NCI-H1105 treated with DMSO at 0.1 percent for 48 hours (cell line): ENCODE data around the gene CCDC54.
A peak's percentile ranks its signal among the peaks of the same experiment; 100 is the strongest.

Experiments used
- DNase-seq: peaks from one replicate; lab custom pipeline; 2025; lab: John Stamatoyannopoulos, UW

The CCDC54 gene

GRCh38 chr3:107394502-107394901 is 17.3 kb downstream of the CCDC54 start:
- no peak for DNase-seq

- DNase-seq: no peak
Observed at GRCh38 chr3:107395066-107395465, 17.8 kb downstream of the CCDC54 start.

GRCh38 chr3:107401301-107401700 is 24.1 kb downstream of the CCDC54 start:
- DNase-seq: no peak

GRCh38 chr3:107402214-107402613 is 25.0 kb downstream of the CCDC54 start:
- no peak for DNase-seq

GRCh38 chr3:107404727-107405469 is 27.7 kb downstream of the CCDC54 start:
- DNase-seq: no peak

GRCh38 chr3:107407355-107407754 is 30.1 kb downstream of the CCDC54 start:
- DNase-seq: no peak

GRCh38 chr3:107408513-107408912 is 31.3 kb downstream of the CCDC54 start:
- DNase-seq: no peak

GRCh38 chr3:107409365-107409764 is 32.1 kb downstream of the CCDC54 start:
- no peak for DNase-seq

GRCh38 chr3:107410606-107411005 is 33.4 kb downstream of the CCDC54 start:
- no peak for DNase-seq

GRCh38 chr3:107411056-107411455 is 33.8 kb downstream of the CCDC54 start:
- no peak for DNase-seq

GRCh38 chr3:107411779-107412178 is 34.5 kb downstream of the CCDC54 start:
- no peak for DNase-seq

GRCh38 chr3:107412376-107412775 is 35.1 kb downstream of the CCDC54 start:
- no peak for DNase-seq

- no peak for DNase-seq
Observed at GRCh38 chr3:107413264-107413663, 36.0 kb downstream of the CCDC54 start.

GRCh38 chr3:107414325-107414964 is 37.2 kb downstream of the CCDC54 start:
- no peak for DNase-seq

GRCh38 chr3:107416138-107416537 is 38.9 kb downstream of the CCDC54 start:
- DNase-seq: no peak

- no peak for DNase-seq
Observed at GRCh38 chr3:107416886-107417285, 39.6 kb downstream of the CCDC54 start.

GRCh38 chr3:107421170-107421792 is 44.0 kb downstream of the CCDC54 start:
- peak; percentile 70 for DNase-seq

GRCh38 chr3:107421881-107422280 is 44.6 kb downstream of the CCDC54 start:
- DNase-seq: no peak

- DNase-seq: no peak
Observed at GRCh38 chr3:107425033-107425432, 47.8 kb downstream of the CCDC54 start.

- no peak for DNase-seq
Observed at GRCh38 chr3:107426223-107426622, 49.0 kb downstream of the CCDC54 start.
